WTC11 (cell line): ENCODE data around the gene PRIM1. TPM values are rescaled to one million over a fixed set of nuclear protein-coding genes. Genes with fewer than 3 reads are reported as not detected.

Experiments used
- ATAC-seq: fragments of 200-7000 bp; cut with Tn5 transposase; 2 replicates; pipeline ENCODE4 v1.10.0; 2021; ENCODE audit warnings: mild to moderate bottlenecking, moderate library complexity
- CTCF ChIA-PET: fragments of 300-600 bp; sonication (Branson Sonifier 250); formaldehyde crosslinking; loops from one replicate; lab custom pipeline; 2021; ENCODE audit warnings: antibody characterized with exemption; lab: Charles Lee
- POLR2A ChIA-PET: fragments of 350-600 bp; sonication (Branson Sonifier 250); formaldehyde crosslinking; loops from one replicate; lab custom pipeline; 2021; ENCODE audit warnings: antibody characterized with exemption; lab: Charles Lee
- DNase-seq: peaks from one replicate; pipeline ENCODE4 v3.0.0; 2021; ENCODE audit warnings: low spot score
- H3K27ac Mint-ChIP-seq: 2 replicates; pipeline ENCODE4 v1.8.0; 2021; ENCODE audit warnings: mixed read lengths
- H3K27me3 Mint-ChIP-seq: 2 replicates; pipeline ENCODE4 v1.8.0; 2021; ENCODE audit warnings: low read depth, mild to moderate bottlenecking, moderate library complexity, mixed read lengths
- H3K36me3 Mint-ChIP-seq: 2 replicates; pipeline ENCODE4 v1.8.0; 2021; ENCODE audit warnings: mixed read lengths
- H3K4me1 Mint-ChIP-seq: 2 replicates; pipeline ENCODE4 v1.8.0; 2022; ENCODE audit warnings: mixed read lengths
- H3K4me3 Mint-ChIP-seq: 2 replicates; pipeline ENCODE4 v1.8.0; 2021; ENCODE audit warnings: mild to moderate bottlenecking, moderate library complexity, mixed read lengths
- H3K9me3 Mint-ChIP-seq: 2 replicates; pipeline ENCODE4 v1.8.0; 2021; ENCODE audit warnings: mixed read lengths
- AFF4 ChIP-seq: sonication (generic); formaldehyde crosslinking; IDR thresholded peaks from 2 replicates; pipeline ENCODE4 v1.8.1; 2023; ENCODE audit warnings: mild to moderate bottlenecking, missing genetic modification reagents, borderline replicate concordance
- AR ChIP-seq: fragments of 250-450 bp; sonication (Bioruptor Pico); IDR thresholded peaks from 2 replicates; pipeline ENCODE4 v1.9.0; 2021; ENCODE audit warnings: mild to moderate bottlenecking
- ARID4B ChIP-seq: sonication (generic); formaldehyde crosslinking; IDR thresholded peaks from 2 replicates; pipeline ENCODE4 v1.8.0; 2023; ENCODE audit warnings: missing genetic modification reagents, mild to moderate bottlenecking, borderline replicate concordance
- GABPB1 ChIP-seq: sonication (generic); formaldehyde crosslinking; IDR thresholded peaks from 2 replicates; pipeline ENCODE4 v1.8.1; 2023; ENCODE audit warnings: mild to moderate bottlenecking, missing genetic modification reagents
- MXD4 ChIP-seq: fragments of 250-450 bp; sonication (Bioruptor Pico); IDR thresholded peaks from 2 replicates; pipeline ENCODE4 v1.8.0; 2021; ENCODE audit warnings: mild to moderate bottlenecking, moderate library complexity, borderline replicate concordance
- NFYB ChIP-seq: sonication (generic); formaldehyde crosslinking; conservative IDR thresholded peaks from 2 replicates; pipeline ENCODE4 v1.8.0; 2022; ENCODE audit warnings: low read depth, missing genetic modification reagents
- NR2C2 ChIP-seq: sonication (generic); formaldehyde crosslinking; IDR thresholded peaks from 2 replicates; pipeline ENCODE4 v1.8.0; 2022; ENCODE audit warnings: mild to moderate bottlenecking, missing genetic modification reagents
- NR3C1 ChIP-seq: sonication (generic); formaldehyde crosslinking; conservative IDR thresholded peaks from 2 replicates; pipeline ENCODE4 v1.8.1; 2023; ENCODE audit warnings: low read depth, mild to moderate bottlenecking, missing genetic modification reagents
- PREB ChIP-seq: sonication (generic); formaldehyde crosslinking; IDR thresholded peaks from 2 replicates; pipeline ENCODE4 v1.8.1; 2022; ENCODE audit warnings: mild to moderate bottlenecking, missing genetic modification reagents, moderate library complexity, borderline replicate concordance
- SMAD3 ChIP-seq: sonication (generic); formaldehyde crosslinking; IDR thresholded peaks from 2 replicates; pipeline ENCODE4 v1.8.0; 2022; ENCODE audit warnings: missing genetic modification reagents, mild to moderate bottlenecking, borderline replicate concordance
- USF1 ChIP-seq: sonication (generic); formaldehyde crosslinking; IDR thresholded peaks from 2 replicates; pipeline ENCODE4 v1.8.0; 2022; ENCODE audit warnings: mild to moderate bottlenecking, missing genetic modification reagents
- ZBTB21 ChIP-seq: sonication (generic); formaldehyde crosslinking; IDR thresholded peaks from 2 replicates; pipeline ENCODE4 v1.8.1; 2023; ENCODE audit warnings: mild to moderate bottlenecking, missing genetic modification reagents, borderline replicate concordance
- ZNF263 ChIP-seq: sonication (generic); formaldehyde crosslinking; IDR thresholded peaks from 2 replicates; pipeline ENCODE4 v1.8.1; 2022; ENCODE audit warnings: low read depth, mild to moderate bottlenecking, moderate library complexity, missing genetic modification reagents
- ZNF281 ChIP-seq: sonication (generic); formaldehyde crosslinking; IDR thresholded peaks from 2 replicates; pipeline ENCODE4 v1.8.0; 2023; ENCODE audit warnings: mild to moderate bottlenecking, missing genetic modification reagents
- ZNF416 ChIP-seq: fragments of 250-450 bp; sonication (Bioruptor Pico); IDR thresholded peaks from 2 replicates; pipeline ENCODE4 v1.9.0; 2021; ENCODE audit warnings: mild to moderate bottlenecking, inconsistent platforms
- ZNF425 ChIP-seq: fragments of 250-450 bp; sonication (Bioruptor Pico); conservative IDR thresholded peaks from 2 replicates; pipeline ENCODE4 v1.9.0; 2021; ENCODE audit warnings: mild to moderate bottlenecking
- ZNF671 ChIP-seq: fragments of 250-450 bp; sonication (Bioruptor Pico); IDR thresholded peaks from 2 replicates; pipeline ENCODE4 v1.8.0; 2021; ENCODE audit warnings: mild to moderate bottlenecking
- total RNA-seq: library from RNA; stranded (reverse); gene quantifications from 3 replicates; pipeline ENCODE4 v1.2.3, GENCODE V29; 2021

PRIM1 gene
- total RNA-seq, 1 experiment from 2014 or later: 54.0 TPM

GRCh38 chr12:56760460-56760859, 8.3 kb upstream of the PRIM1 start (continued):
- no peak for TF ChIP-seq PREB
- no peak for TF ChIP-seq ZNF263 (CRISPR knock-in tag)
- TF ChIP-seq SMAD3: no peak
- TF ChIP-seq NR3C1 (CRISPR knock-in tag): no peak
- no peak for TF ChIP-seq ARID4B (CRISPR knock-in tag)
- TF ChIP-seq NFYB (CRISPR knock-in tag): no peak
- TF ChIP-seq ZNF425 (CRISPR knock-in tag): no peak
- no peak for TF ChIP-seq ZNF416

GRCh38 chr12:56759263-56759908, 7.3 kb upstream of the PRIM1 start:
- POLR2A ChIA-PET: no interaction called here
- H3K27ac Mint-ChIP-seq: no peak overlapping the region
- no peak for ATAC-seq
- CTCF ChIA-PET: interaction anchor here (0.7 to 3.7 kb wide), 4 partner anchors 10 to 352 kb away, joined by 5 to 30 read pairs (median 14); no protein-coding TSS in a partner anchor
- peaks cover 11% of the 10 kb centered on the region for H3K36me3 Mint-ChIP-seq
- H3K4me3 Mint-ChIP-seq: no peak overlapping the region
- H3K27me3 Mint-ChIP-seq: peaks cover 5% of the 10 kb centered on the region
- no peak for DNase-seq
- H3K4me1 Mint-ChIP-seq: peaks cover 4% of the 10 kb centered on the region
- H3K9me3 Mint-ChIP-seq: peaks cover 22% of the 10 kb centered on the region
- TF ChIP-seq AR (no peak), GABPB1 (CRISPR knock-in tag) (no peak; the same call in 1 of the 2 replicates), ZBTB21 (CRISPR knock-in tag) (no peak), USF1 (no peak), NFYB (CRISPR knock-in tag) (no peak), NR2C2 (CRISPR knock-in tag) (no peak), ZNF671 (CRISPR knock-in tag) (no peak), ZNF281 (CRISPR knock-in tag) (no peak), AFF4 (CRISPR knock-in tag) (no peak), MXD4 (CRISPR knock-in tag) (no peak)
